Measurements from ENCODE around the gene R3HDM2. TPM values are rescaled to one million over a fixed set of nuclear protein-coding genes. Genes with fewer than 3 reads are reported as not detected.

R3HDM2 gene
- total and polyA plus RNA-seq, 4 donors, result 11.3 to 75.4 (median 39.2) TPM

- WGBS, 2 donors, result 88 to 89% methylated on average over 19 of the region's 19 CpGs
- DNase-seq (no peak), ATAC-seq (ENCODE audit: low FRiP score) (no peak)
- Histone ChIP-seq H3K9me3 (ENCODE audit: control insufficient read depth, low read length) (no peaks in the 10 kb centered on the region), H3K27ac (ENCODE audit: low read depth in 1 of 2, low read length in 2 of 2) (no peak overlapping the region), H3K4me3 (ENCODE audit: low read length in 2 of 2) (no peak overlapping the region), H3K27me3 (ENCODE audit: control insufficient read depth in 1 of 2, insufficient read depth in 2 of 2, low read length in 1 of 2) (no peaks in the 10 kb centered on the region), H3K36me3 (ENCODE audit: control insufficient read depth in 1 of 2, insufficient read depth in 2 of 2, low read length in 1 of 2) (peaks cover 9 to 11% of the 10 kb centered on the region in 2 donors), H3K4me1 (ENCODE audit: control insufficient read depth in 1 of 2, insufficient read depth in 2 of 2, low read length in 2 of 2) (no peaks in the 10 kb centered on the region)
- intact Hi-C loops (cut with DNase I), result no loop called here
These were observed 226.4 kb downstream of the R3HDM2 start for GRCh38 chr12:57204454-57204853.

GRCh38 chr12:57203791-57204190 lies 227.1 kb downstream of the R3HDM2 start:
- H3K4me3 ChIP-seq (ENCODE audit: low read length in 2 of 2), result no peak overlapping the region
- DNase-seq, result no peak
- ATAC-seq (ENCODE audit: low FRiP score), result no peak
- no peaks in the 10 kb centered on the region for H3K27me3 ChIP-seq (ENCODE audit: control insufficient read depth in 1 of 2, insufficient read depth in 2 of 2, low read length in 1 of 2)
- H3K4me1 ChIP-seq (ENCODE audit: control insufficient read depth in 1 of 2, insufficient read depth in 2 of 2, low read length in 2 of 2), result no peaks in the 10 kb centered on the region
- peaks cover 12% of the 10 kb centered on the region in 2 donors for H3K36me3 ChIP-seq (ENCODE audit: control insufficient read depth in 1 of 2, insufficient read depth in 2 of 2, low read length in 1 of 2)
- no peak overlapping the region for H3K27ac ChIP-seq (ENCODE audit: low read depth in 1 of 2, low read length in 2 of 2)
- intact Hi-C loops (cut with DNase I), result no loop called here
- no peaks in the 10 kb centered on the region for H3K9me3 ChIP-seq (ENCODE audit: control insufficient read depth, low read length)
- 76 to 79% methylated on average over 11 of the region's 11 CpGs for WGBS, 2 donors

Other genes with a start within 250 kb of the R3HDM2 start
- 1 to 10 TPM in 1 of 2 donors, under 1 TPM in 1; 0.55 to 1.2 TPM for gene NXPH4, start 214.2 kb downstream of the R3HDM2 start, total RNA-seq
- gene NXPH4, start 214.2 kb downstream of the R3HDM2 start, polyA plus RNA-seq, result under 1 TPM; 0.31 to 0.38 TPM
- 10 to 100 TPM; 50.3 to 59.1 TPM for gene SHMT2, start 201.3 kb downstream of the R3HDM2 start, total RNA-seq
- 10 to 100 TPM; 34.3 to 53.4 TPM for gene SHMT2, start 201.3 kb downstream of the R3HDM2 start, polyA plus RNA-seq
- gene STAC3, start 179.9 kb downstream of the R3HDM2 start, total RNA-seq, result 1 to 10 TPM; 3.2 to 5.8 TPM
- 1 to 10 TPM in 1 of 2 donors, under 1 TPM in 1; 0.82 to 5.0 TPM for gene STAC3, start 179.9 kb downstream of the R3HDM2 start, polyA plus RNA-seq
- gene INHBC, start 3.7 kb upstream of the R3HDM2 start, total RNA-seq, result not detected
- not detected for gene INHBC, start 3.7 kb upstream of the R3HDM2 start, polyA plus RNA-seq
- not detected for gene INHBE, start 24.3 kb upstream of the R3HDM2 start, total RNA-seq
- gene INHBE, start 24.3 kb upstream of the R3HDM2 start, polyA plus RNA-seq, result not detected
- 10 to 100 TPM in 1 of 2 donors, 1 to 10 TPM in 1; 2.4 to 15.5 TPM for gene GLI1, start 28.7 kb upstream of the R3HDM2 start, total RNA-seq
- 1 to 10 TPM in 1 of 2 donors, under 1 TPM in 1; 0.25 to 2.1 TPM for gene GLI1, start 28.7 kb upstream of the R3HDM2 start, polyA plus RNA-seq
- 10 to 100 TPM; 16.2 to 38.8 TPM for gene ARHGAP9, start 48.8 kb upstream of the R3HDM2 start, total RNA-seq
- gene ARHGAP9, start 48.8 kb upstream of the R3HDM2 start, polyA plus RNA-seq, result 10 to 100 TPM in 1 of 2 donors, 1 to 10 TPM in 1; 5.5 to 21.2 TPM
- 100 to 1,000 TPM; 117 to 136 TPM for gene MARS1, start 57.0 kb upstream of the R3HDM2 start, total RNA-seq
- gene MARS1, start 57.0 kb upstream of the R3HDM2 start, polyA plus RNA-seq, result 10 to 100 TPM; 34.9 to 95.8 TPM
- gene DDIT3, start 89.5 kb upstream of the R3HDM2 start, total RNA-seq, result 10 to 100 TPM; 24.8 to 29.0 TPM
- 10 to 100 TPM; 38.7 to 49.6 TPM for gene DDIT3, start 89.5 kb upstream of the R3HDM2 start, polyA plus RNA-seq
- 10 to 100 TPM; 65.0 to 77.4 TPM for gene MBD6, start 91.8 kb upstream of the R3HDM2 start, total RNA-seq
- gene MBD6, start 91.8 kb upstream of the R3HDM2 start, polyA plus RNA-seq, result 10 to 100 TPM in 1 of 2 donors, 1 to 10 TPM in 1; 7.5 to 73.4 TPM
- 100 to 1,000 TPM; 122 to 128 TPM for gene DCTN2, start 116.1 kb upstream of the R3HDM2 start, total RNA-seq
- gene DCTN2, start 116.1 kb upstream of the R3HDM2 start, polyA plus RNA-seq, result 100 to 1,000 TPM; 138 to 159 TPM
- gene KIF5A, start 119.0 kb upstream of the R3HDM2 start, total RNA-seq, result 1 to 10 TPM; 1.3 to 3.5 TPM
- under 1 TPM; 0.75 to 0.92 TPM for gene KIF5A, start 119.0 kb upstream of the R3HDM2 start, polyA plus RNA-seq
- gene PIP4K2C, start 160.1 kb upstream of the R3HDM2 start, total RNA-seq, result 10 to 100 TPM; 25.1 to 28.4 TPM
- 10 to 100 TPM; 14.5 to 27.0 TPM for gene PIP4K2C, start 160.1 kb upstream of the R3HDM2 start, polyA plus RNA-seq
- gene DTX3, start 173.8 kb upstream of the R3HDM2 start, total RNA-seq, result 10 to 100 TPM; 47.2 to 47.4 TPM
- 100 to 1,000 TPM in 1 of 2 donors, 10 to 100 TPM in 1; 14.0 to 123 TPM for gene DTX3, start 173.8 kb upstream of the R3HDM2 start, polyA plus RNA-seq
- gene ARHGEF25, start 180.4 kb upstream of the R3HDM2 start, total RNA-seq, result 10 to 100 TPM; 72.0 to 73.0 TPM
- 100 to 1,000 TPM in 1 of 2 donors, 10 to 100 TPM in 1; 65.6 to 253 TPM for gene ARHGEF25, start 180.4 kb upstream of the R3HDM2 start, polyA plus RNA-seq
- 1 to 10 TPM; 5.9 to 6.5 TPM for gene B4GALNT1, start 202.2 kb upstream of the R3HDM2 start, total RNA-seq
- 1 to 10 TPM; 1.0 to 2.9 TPM for gene B4GALNT1, start 202.2 kb upstream of the R3HDM2 start, polyA plus RNA-seq